NCI-H2227 treated with DMSO at 0.1 percent for 48 hours (cell line): ENCODE results near the gene FBXL16.

Experiments used
- DNase-seq: peaks from one replicate; lab custom pipeline; 2025; lab: John Stamatoyannopoulos, UW

Gene FBXL16

DNA sequence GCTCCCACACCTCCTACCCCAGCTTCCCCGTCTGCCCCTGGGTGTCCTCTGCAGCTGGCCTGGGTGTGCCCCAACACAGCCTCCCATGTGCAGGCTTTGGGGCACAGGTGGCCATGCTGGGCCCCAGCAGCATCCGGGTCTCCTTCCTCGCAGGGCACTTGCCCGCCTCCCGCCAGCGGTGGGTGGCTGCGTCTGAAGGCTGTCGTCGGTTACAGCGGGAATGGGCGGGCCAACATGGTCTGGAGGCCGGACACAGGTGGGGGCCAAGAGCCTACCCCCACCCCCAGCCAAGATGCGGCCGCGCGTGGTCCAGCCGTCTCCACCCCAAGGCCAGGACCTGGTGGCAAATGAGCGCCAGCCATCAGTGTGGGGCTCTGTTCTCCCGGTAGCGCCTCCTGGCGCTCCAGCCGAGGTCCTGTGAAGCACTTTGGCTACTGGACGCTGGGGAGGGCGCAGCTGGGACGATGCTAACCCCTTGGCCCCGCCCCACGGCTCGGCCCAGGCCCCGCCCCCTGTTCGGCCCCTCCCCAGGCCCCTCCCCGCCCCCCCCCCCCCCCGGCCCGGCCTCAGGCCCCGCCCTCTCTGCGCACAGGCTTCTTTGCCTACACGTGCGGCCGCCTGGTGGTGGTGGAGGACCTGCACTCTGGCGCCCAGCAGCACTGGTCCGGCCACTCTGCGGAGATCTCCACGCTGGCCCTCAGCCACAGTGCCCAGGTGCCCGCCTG is 45.0 kb downstream of the FBXL16 start:
- DNase-seq: peak; percentile 28

DNA sequence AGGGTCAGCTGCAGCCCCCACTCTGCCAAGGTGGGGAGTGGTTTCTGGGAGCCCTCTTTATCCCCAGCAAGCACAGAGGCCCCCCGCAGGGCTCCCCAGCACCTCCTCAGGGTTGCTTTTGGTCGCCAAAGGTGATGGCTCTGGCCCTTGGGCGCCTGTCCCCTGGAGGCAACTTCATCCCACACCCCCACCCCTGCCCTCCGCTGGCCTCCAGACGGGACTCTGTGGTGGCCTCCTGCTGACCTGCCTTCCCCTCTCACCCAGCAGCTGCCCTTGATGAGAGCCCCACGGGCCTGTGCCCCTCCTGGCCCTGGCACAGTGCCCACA is 45.5 kb downstream of the FBXL16 start:
- no peak for DNase-seq

DNA sequence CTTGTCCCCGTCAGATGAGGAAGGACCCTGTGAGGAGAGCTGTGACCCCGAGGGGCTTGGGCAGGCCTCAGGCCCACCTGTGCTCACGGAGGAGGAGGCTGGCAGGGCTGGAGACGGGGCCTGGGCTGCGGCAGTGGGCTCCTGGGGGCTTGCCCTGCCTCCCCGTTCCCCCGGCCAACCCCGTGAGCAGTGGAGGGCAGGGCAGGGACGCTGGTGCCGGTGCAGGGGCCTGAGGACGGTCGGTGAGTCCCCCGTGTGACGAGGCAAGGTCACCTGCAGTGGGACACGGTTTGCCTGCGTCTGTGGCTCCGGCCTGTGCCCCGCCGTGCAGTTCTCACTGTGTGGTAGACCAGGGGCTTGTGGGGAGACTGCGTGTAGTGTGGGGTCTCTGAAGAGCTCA is 46.0 kb downstream of the FBXL16 start:
- no peak for DNase-seq

DNA sequence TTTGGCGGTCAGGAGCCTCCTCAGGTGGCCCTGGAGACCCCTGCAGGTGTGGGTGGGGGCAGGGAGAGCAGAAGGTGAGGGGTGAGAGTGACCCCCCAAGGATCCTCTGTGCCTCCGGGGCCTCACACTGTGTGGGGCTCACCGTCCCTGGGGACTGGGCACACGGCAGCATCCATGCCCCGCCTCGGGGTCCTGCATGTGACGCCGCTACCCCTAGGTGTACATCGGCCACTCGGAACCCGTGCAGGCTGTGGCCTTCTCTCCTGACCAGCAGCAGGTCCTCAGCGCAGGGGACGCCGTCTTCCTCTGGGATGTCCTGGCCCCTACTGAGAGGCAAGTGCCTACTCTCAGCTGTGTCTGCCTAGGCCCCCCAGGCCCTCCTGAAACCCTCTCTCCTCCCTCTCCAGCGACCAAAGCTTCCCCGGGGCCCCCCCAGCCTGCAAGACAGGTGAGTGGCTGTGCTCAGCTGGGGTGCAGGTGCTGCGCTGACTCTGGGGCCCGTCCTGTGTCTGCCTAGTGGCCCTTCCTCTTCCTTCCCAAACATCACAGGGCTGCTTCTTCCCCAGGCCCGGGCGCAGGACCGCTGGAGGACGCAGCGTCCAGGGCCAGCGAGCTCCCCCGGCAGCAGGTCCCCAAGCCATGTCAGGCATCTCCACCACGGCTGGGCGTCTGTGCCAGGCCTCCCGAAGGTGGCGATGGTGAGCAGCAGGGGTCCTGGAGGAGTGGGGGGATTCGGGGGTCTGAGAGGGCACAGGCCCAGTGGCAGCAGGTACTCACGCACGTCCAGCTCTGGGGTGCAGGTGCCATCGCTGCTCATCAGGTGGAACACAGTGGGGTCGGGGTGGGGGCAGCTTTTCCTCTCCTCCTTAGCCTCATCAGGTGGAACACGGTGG is 46.7 kb downstream of the FBXL16 start:
- DNase-seq: no peak

DNA sequence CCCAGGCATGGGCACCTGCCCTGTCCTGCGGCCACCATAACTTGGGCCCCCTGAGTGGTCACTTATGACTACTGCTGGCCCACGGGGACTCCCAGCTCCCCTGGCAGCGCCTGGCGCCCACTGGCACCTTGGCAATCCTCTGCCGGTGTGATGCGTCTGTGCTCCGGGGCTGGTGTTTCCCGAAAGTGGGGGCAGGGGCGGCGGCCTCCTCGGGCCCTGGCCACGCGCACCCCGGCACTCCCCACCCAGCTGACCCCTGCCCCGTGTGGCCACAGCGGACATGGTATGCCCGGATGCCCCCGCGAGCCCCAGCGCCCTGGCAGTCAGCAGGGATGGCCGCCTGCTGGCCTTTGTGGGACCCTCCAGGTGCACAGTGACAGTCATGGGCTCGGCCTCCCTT is 48.1 kb downstream of the FBXL16 start:
- no peak for DNase-seq

DNA sequence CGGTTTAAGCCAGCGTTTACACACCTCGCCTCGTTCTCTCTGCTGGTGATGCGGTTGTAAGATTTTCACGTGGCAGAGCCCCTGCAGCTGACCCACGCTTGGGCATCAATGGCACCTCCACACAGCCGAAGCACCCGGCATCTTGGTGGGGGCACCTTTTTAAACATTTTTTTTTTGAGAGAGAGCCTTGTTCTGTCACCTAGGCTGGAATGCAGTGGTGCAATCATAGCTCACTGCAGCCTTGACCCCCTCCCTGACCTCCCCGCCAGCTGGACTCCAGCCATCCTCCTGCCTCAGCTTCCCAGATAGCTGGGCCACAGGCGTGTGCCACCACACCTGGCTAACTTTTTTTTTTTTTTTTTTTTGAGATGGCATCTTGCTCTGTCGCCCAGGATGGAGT is 51.6 kb downstream of the FBXL16 start:
- no peak for DNase-seq

DNA sequence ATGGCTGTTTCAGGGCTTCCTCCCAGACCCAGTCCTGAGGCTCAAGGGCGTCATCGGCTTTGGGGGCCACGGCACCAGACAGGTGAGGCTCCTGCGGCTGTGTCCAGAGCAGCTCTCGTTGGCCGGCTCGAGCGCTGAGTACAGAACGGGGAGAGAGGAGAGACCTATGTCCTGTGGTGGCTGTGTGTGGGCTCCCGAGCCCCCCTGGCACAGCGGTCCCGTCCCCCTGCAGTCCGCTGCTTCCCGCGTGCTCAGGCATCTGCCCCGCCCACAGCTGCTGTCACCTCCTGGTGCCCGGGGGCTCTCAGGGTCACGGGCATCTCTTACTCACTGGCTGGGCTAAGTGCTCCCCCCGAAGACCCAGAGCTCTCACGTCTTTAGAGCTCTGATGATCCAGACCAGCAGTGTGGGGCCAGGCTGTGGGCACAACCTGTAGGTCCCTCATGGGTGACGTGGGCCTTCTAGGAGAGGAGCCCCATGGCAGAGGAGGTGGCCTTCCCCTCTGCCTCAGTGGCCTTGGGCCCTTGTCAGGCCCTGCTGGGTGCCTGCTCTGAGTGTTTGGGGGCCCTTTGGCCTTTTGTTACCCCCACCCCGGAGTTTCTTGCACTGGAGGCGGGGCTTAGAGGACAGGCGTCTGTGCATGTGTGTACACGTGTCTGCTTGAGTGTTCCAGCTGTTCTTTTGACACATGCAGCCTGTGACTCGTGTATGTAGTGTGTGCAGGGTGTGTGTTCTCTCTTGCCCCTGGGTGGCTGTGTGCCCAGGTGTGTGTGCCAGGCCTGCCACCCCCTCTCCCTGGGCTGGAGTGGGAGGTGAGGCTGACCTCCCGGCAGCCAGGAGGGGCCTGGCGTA is 52.9 kb downstream of the FBXL16 start:
- no peak for DNase-seq

DNA sequence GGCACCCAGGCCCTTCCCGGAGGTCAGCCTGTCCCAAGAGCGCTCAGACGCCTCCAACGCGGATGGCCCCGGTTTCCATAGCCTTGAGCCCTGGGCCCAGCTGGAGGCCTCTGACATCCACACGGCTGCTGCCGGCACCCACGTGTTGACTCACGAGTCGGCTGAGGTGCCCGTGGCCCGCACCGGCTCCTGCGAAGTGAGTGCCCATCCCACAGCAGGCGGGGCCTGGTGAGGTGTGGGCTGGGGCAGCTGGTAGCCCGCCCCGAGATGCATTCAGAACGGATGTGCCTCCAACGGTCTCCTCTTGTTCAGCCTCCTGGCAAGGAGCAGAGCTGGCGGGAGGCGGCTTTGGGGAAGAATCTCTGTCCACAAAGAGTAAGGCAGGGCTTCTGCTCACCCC is 53.8 kb downstream of the FBXL16 start:
- DNase-seq: no peak

DNA sequence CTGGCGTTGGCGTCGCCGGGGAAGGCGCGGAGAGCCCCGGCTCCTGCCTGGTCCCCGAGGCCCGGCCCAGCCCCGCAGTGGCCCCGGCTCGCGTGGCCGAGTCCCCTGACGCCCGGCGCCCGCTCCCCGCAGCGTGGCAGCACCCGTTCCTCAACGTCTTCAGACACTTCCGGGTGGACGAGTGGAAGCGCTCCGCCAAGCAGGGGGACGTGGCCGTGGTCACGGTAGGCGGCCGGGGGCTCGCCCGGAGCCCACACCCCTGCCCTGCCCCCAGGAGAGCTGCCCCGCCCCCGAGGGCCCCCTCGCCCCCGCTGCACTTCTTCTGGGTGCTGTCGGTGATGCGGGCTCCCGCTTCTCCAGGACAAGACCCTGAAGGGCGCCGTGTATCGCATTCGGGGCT is 56.0 kb downstream of the FBXL16 start:
- no peak for DNase-seq

DNA sequence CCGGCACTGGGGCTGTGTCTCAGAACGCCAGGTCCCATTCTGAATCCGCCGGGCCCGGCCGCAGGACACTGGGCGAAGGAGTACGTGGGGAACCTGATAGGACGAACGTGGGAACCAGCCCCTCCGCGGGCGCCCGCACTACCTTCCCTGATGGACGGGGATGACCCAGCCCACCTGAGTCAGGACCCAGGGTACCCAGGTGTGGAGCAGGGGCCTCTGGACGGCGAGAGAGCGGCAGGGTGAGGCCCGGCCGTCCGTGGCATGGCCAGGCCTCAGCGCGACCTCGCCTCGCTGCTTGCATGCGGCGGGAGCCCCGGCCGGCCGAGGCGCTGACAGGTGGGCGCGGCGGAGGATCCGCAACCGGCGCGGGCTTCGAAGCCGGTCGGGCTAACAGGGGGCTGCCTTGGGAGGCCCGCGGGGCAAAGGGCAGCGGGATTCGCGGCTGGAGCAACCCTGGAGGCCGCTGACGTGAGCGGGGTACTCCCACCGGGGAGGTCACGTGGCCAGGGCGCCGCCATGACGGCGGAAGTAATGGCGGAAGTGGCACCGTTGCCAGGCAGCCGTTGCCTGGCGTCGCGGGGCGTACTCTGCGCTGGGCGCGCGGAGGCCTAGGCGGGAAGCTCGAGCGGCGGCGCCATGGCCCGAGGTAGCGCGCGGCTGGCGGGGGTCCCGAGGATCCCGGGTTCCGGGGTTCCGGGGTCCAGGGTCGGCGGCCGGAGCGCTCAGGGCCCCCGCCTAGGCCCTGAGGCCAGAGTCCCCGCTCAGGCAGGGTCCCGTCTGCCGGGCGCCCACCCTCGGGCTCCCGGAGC is 56.6 kb downstream of the FBXL16 start, which contains the start of gene WDR90:
Gene WDR90 (plus strand): TSS at position 585 of the 809 bp plus-strand sequence. CDS start 52 bp downstream, at position 637.
- DNase-seq: peak; percentile 89

DNA sequence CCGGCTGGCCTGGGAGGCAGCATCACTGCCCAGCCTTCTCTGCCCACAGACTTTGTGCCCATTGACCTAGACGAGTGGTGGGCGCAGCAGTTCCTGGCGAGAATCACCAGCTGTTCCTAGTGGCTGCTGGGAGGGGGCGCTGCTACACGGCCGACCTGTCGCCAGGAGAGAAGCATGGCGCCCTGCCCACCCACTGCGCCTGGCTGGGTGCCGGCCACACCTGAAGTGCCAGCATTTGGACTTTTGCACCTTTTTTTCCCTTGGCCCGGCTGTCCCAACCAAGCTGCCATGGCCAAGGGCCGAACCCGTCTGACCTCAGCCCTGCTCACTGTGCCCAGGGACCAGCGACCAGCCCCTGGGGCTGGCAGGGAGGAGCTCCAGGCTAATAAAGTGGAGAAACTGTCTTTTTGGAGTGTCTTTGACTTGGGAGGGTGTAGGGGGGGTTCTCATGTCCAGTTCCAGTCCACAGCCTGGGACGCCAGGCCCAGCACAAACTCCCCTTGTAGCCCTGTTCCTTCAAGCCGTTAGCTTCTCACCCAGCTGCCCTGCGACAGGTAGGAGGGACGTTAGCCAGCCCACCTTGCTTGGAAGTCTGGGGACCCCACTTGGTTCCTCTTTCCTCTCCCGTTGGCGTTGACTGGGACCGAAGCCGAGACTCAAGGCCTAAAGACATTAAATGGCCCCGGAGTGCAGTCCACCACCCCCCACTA is 57.4 kb downstream of the FBXL16 start:
- peak; percentile 7 for DNase-seq

DNA sequence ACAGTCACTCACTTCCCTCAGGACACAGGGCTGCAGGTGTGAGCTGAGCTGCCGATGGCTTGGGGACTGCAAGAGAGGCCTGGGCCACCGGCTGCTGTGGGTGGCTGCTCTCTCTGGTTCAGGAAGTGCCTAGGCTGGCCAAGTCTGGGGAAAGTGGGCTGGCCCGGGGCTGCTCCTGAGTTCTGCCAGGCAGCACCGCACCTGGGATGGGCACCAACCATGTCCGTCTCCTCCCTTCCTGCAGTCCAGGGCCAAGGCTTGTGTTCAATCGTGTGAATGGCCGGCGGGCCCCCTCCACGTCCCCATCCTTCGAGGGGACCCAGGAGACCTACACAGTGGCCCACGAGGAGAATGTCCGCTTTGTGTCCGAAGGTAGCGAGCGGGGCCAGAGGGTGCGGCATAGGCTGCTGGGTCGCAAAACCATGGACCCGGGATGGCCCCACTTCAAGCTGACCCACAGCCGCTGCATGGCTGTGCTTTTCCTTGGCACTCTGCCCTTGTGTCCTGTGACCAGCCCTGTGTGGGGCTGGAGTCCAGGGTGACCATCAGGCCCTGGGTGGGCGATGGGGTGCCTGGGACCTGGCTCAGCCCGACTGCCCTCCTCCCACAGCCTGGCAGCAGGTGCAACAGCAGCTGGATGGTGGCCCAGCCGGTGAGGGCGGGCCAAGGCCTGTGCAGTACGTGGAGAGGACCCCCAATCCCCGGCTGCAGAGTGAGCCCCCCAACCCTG is 58.3 kb downstream of the FBXL16 start:
- no peak for DNase-seq

DNA sequence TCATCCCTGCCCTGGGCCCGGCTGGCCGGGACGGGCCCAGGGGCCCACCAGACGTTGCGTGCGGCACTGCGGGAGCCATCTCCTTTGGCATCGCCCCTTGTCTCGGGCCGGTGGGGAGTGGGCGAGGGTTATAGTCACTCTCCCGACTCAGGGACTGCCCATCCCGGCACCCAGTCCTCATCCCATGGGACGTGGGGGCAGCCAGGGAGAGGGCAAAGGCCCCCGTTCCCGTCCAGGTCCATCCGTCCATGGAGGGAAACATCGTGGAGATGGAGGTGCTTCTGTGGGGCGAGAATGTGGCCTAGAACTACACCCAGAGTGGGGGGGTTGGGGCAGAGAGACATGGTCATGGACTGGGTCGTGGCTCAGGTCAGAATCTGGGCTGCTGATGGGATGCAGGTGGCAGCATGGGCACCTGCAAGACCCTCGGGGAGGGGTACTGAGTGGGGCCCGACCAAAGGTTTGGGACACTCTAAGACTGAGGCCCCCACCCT is 58.9 kb downstream of the FBXL16 start:
- DNase-seq: no peak

DNA sequence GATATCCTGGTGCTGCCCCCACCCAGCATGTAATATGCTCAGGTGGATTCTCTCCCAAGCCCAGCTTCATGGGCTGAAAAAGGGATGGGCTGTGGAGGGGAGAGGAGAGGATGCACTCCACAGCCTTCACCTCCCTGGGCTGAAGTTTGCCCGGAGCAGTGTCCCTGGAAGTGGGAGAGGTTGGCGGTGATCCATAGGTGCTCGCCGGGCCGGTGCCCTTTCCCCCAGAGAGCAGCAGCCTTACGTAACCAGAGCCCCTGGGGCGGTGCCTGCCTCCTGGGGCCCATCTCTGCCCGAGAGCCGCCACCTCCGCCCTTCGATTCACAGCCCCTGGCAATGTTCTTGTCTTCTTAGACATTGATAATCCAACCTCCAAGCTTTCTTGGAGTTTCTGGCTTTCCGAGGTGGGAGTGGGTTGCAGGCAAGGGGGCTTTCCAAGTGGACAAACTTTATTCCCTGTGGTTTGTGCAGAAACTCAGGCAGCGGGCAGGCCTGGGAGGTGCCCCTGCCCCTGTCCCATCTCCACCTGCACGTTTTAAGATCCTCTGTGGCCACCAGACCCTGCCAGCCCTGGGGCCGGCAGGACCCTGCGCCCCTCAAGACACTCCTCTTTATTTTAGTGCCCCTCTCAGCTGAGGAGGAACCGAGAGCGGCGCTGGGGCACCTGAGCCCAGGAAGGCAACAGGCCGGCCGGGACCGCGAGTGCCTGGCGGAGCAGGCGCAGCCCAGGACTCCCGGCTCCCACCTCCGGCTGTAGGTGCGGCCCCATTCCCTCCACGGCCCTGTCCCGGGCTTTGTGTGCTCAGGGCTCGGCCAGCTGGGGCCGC is 59.5 kb downstream of the FBXL16 start:
- DNase-seq: no peak

DNA sequence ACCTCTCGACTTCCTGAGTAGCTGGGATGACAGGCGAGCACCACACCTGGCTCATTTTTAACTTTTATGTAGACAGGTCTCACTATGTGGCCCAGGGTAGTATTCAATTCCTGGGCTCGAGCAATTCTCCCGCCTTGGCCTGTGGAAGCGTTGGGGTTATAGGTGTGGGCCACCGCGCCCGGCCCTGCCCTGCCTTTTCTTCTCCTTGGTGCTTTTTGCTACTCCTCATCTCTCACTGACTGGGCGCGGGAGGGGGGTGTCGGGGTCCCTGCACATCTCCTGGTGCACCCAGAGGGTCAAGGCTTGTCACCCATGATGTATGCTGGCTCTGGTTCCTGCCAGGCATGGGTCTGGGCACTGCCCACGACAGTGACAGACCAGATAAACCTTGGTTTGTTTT is 61.0 kb downstream of the FBXL16 start:
- DNase-seq: no peak

DNA sequence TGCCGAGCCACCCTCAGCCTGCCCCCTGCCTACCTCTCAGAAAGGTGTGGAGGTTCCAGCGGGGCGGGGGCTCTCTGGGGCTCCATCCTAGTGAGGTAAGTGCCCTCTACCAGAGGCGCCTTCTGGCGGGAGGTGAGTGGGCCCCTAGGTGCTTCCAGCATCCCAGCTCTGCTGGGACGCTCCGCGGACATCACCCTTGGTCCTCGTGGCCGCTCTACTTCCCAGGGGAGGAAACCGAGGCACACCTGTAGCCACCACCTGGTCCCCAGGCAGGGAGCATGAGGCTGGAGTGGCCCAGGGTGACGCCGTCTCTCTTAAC is 62.6 kb downstream of the FBXL16 start:
- DNase-seq: no peak
